Skeletal muscle cell (primary cell): ENCODE measurements around the gene HJURP.

ENCODE experiments used
- DNase-seq: peaks from one replicate; pipeline ENCODE4 v3.0.0-alpha.2; 2010; ENCODE audit warnings: low read depth
- H3K4me3 ChIP-seq: 2 replicates; pipeline ENCODE4 v1.5.1; 2011; ENCODE audit warnings: low read depth, mild to moderate bottlenecking, control low read depth, low read length, moderate library complexity

Gene HJURP

GRCh38 chr2:233833345-233833744 is 21.0 kb downstream of the HJURP start:
- H3K4me3 ChIP-seq, result no peak overlapping the region
- DNase-seq, result no peak

- H3K4me3 ChIP-seq, result no peak overlapping the region
- no peak for DNase-seq
Measured at GRCh38 chr2:233832869-233833311, 21.4 kb downstream of the HJURP start.

- no peak for DNase-seq
Measured at GRCh38 chr2:233832414-233832813, 21.9 kb downstream of the HJURP start.

GRCh38 chr2:233831861-233832260 is 22.5 kb downstream of the HJURP start:
- DNase-seq, result no peak
- no peak overlapping the region for H3K4me3 ChIP-seq

More at GRCh38 chr2:233832414-233832813, 21.9 kb downstream of the HJURP start:
- no peak overlapping the region for H3K4me3 ChIP-seq

- DNase-seq, result no peak
- H3K4me3 ChIP-seq, result no peak overlapping the region
Measured at GRCh38 chr2:233831011-233831721, 23.2 kb downstream of the HJURP start.

- no peak overlapping the region for H3K4me3 ChIP-seq
- DNase-seq, result no peak
Measured at GRCh38 chr2:233830111-233830802, 24.1 kb downstream of the HJURP start.

GRCh38 chr2:233829193-233830110 is 24.9 kb downstream of the HJURP start:
- H3K4me3 ChIP-seq, result no peak overlapping the region
- no peak for DNase-seq

GRCh38 chr2:233828546-233829192 is 25.7 kb downstream of the HJURP start:
- no peak overlapping the region for H3K4me3 ChIP-seq
- no peak for DNase-seq

- no peak overlapping the region for H3K4me3 ChIP-seq
- DNase-seq, result no peak
Measured at GRCh38 chr2:233824373-233824772, 30.0 kb downstream of the HJURP start.

- DNase-seq, result no peak
- H3K4me3 ChIP-seq, result no peak overlapping the region
Measured at GRCh38 chr2:233823731-233824121, 30.6 kb downstream of the HJURP start.

- no peak overlapping the region for H3K4me3 ChIP-seq
- DNase-seq, result no peak
Measured at GRCh38 chr2:233822781-233823730, 31.3 kb downstream of the HJURP start.

- no peak overlapping the region for H3K4me3 ChIP-seq
- DNase-seq, result no peak
Measured at GRCh38 chr2:233822101-233822771, 32.1 kb downstream of the HJURP start.

- DNase-seq, result no peak
- no peak overlapping the region for H3K4me3 ChIP-seq
Measured at GRCh38 chr2:233821709-233822100, 32.6 kb downstream of the HJURP start.

GRCh38 chr2:233821196-233821595 is 33.1 kb downstream of the HJURP start:
- DNase-seq, result no peak
- no peak overlapping the region for H3K4me3 ChIP-seq

- no peak overlapping the region for H3K4me3 ChIP-seq
- DNase-seq, result no peak
Measured at GRCh38 chr2:233820774-233821105, 33.6 kb downstream of the HJURP start.

GRCh38 chr2:233819884-233820773 is 34.2 kb downstream of the HJURP start:
- DNase-seq, result no peak
- H3K4me3 ChIP-seq, result no peak overlapping the region
